C4-2B (cell line): ENCODE results near the gene PROSER3.

ENCODE experiments used
- ZFX ChIP-seq: fragments of 450-650 bp; IDR thresholded peaks from 2 replicates; pipeline ENCODE4 v1.6.1; 2017
- TF ChIP-seq, protein P1 (sequence below): fragments of 450-650 bp; conservative IDR thresholded peaks from 2 replicates; pipeline ENCODE4 v1.5.1; 2017; ENCODE audit warnings: mild to moderate bottlenecking

DNA sequence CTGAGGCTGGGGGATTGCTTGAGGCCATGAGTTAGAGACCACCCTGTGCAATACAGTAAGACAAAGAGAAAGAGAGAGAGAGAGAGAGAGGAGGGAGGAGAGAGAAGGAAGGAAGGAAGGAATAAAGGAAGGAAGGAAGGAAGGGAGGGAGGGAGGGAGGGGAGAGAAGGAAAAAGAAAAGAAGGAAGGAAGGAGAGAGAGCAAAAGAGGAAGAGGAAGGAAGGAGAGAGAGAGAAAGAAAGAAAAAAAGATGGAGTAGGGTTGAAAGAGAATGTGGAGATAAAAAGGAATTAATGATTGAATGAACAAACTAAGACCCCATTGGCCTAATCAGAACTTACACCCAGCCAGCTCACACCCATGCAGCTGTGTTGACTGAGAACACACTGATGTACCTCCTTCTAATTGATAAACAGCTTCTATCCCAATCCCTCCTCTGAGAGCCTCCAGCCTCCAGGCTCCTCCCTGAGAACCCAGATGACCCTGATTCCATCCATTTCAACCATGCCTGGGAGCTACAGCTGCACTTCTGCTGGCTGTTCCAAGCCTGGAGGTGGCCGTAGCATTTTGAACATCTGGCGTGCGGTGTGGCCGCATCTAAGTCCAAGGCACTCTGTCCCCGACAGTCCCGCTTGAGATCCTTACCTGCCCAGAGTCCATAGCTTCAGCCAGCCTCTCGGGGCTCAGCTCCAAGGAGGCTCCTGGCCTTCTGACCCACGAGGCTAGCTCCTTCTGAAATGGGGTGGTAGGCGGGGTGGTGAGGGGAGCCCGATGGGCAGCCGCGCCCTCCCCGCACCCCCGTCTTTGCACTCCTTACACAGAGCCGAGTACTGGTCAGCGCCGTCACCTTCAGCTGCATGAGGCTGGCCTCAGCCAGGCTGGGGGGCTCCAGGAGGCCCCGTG, 53.6 kb downstream of the PROSER3 start:
- TF ChIP-seq, protein P1, sequence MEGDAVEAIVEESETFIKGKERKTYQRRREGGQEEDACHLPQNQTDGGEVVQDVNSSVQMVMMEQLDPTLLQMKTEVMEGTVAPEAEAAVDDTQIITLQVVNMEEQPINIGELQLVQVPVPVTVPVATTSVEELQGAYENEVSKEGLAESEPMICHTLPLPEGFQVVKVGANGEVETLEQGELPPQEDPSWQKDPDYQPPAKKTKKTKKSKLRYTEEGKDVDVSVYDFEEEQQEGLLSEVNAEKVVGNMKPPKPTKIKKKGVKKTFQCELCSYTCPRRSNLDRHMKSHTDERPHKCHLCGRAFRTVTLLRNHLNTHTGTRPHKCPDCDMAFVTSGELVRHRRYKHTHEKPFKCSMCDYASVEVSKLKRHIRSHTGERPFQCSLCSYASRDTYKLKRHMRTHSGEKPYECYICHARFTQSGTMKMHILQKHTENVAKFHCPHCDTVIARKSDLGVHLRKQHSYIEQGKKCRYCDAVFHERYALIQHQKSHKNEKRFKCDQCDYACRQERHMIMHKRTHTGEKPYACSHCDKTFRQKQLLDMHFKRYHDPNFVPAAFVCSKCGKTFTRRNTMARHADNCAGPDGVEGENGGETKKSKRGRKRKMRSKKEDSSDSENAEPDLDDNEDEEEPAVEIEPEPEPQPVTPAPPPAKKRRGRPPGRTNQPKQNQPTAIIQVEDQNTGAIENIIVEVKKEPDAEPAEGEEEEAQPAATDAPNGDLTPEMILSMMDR: no peak
- no peak for TF ChIP-seq ZFX
